Endometrium (tissue), 2 donors: ENCODE results near the gene GAK.
"Not testable (repeated sequence)": the region's sequence is repeated elsewhere in the genome, so short reads cannot be mapped to it uniquely, and the experiment has no call there.

Experiments used
- FAIRE-seq: peaks from 2 replicates; lab custom pipeline; 2012; peaks lifted over from hg19 to GRCh38; lab: Jason Lieb, UNC
- donor health status: control.
- donor health status: control.

The GAK gene

GRCh38 chr4:931960-932712, at the start of gene GAK, which contains the start of gene TMEM175:
TSS of gene GAK (minus strand) at chr4:932316. CDS start at chr4:932187, 129 bp downstream.
TSS of gene TMEM175 (plus strand) at chr4:932460. CDS start at chr4:947740, 15,280 bp downstream.
- FAIRE-seq = no peak

GRCh38 chr4:978957-979701, 47.0 kb upstream of the GAK start:
- FAIRE-seq = no peak

GRCh38 chr4:976016-976415, 43.9 kb upstream of the GAK start:
- not testable (repeated sequence) for FAIRE-seq

GRCh38 chr4:974668-975067, 42.6 kb upstream of the GAK start:
- no peak for FAIRE-seq

GRCh38 chr4:973431-974397, 41.6 kb upstream of the GAK start, which contains the start of gene DGKQ:
TSS of gene DGKQ (minus strand) at chr4:973569. CDS start at chr4:973482, 87 bp downstream.
- FAIRE-seq = no peak

GRCh38 chr4:972651-973424, 40.7 kb upstream of the GAK start:
- no peak for FAIRE-seq

- FAIRE-seq = no peak
Observed at GRCh38 chr4:971666-972500, 39.8 kb upstream of the GAK start.

GRCh38 chr4:970854-971520, 38.9 kb upstream of the GAK start:
- no peak for FAIRE-seq

GRCh38 chr4:970046-970745, 38.1 kb upstream of the GAK start:
- FAIRE-seq = no peak

- no peak for FAIRE-seq
Observed at GRCh38 chr4:968621-969394, 36.7 kb upstream of the GAK start.

- FAIRE-seq = no peak
Observed at GRCh38 chr4:968221-968620, 36.1 kb upstream of the GAK start.

GRCh38 chr4:967113-968104, 35.3 kb upstream of the GAK start:
- no peak for FAIRE-seq

- no peak for FAIRE-seq
Observed at GRCh38 chr4:966266-967112, 34.4 kb upstream of the GAK start.

- FAIRE-seq = no peak
Observed at GRCh38 chr4:965766-966134, 33.6 kb upstream of the GAK start.

- no peak for FAIRE-seq
Observed at GRCh38 chr4:965048-965765, 33.1 kb upstream of the GAK start.
